Gastrocnemius medialis (tissue), 4 donors: Measurements from ENCODE around the gene ZNF652. TPM values are rescaled to one million over a fixed set of nuclear protein-coding genes. Genes with fewer than 3 reads are reported as not detected.

Source experiments
- ATAC-seq, 2 donors: fragments of 150-250 bp; one replicate each; pipeline ENCODE4 v1.9.1; 2016
- DNase-seq, 2 donors: peaks; one replicate each; pipeline ENCODE4 v3.0.0-alpha.2; 2019
- H3K27ac ChIP-seq, 4 donors: fragments of 200-600 bp; sonication (generic); 1 replicate in 1 of 4; 2 replicates in 3 of 4; pipeline ENCODE4 v1.5.1; 2016 to 2018; ENCODE audit warnings: mild to moderate bottlenecking in 2 of 4, moderate library complexity in 1 of 4
- H3K27me3 ChIP-seq, 3 donors: fragments of 200-600 bp; sonication (generic) in 2 of 3; 1 replicate in 1 of 3; 2 replicates in 2 of 3; pipeline versions ENCODE4 v1.5.1 to v1.6.0; 2016 to 2019; ENCODE audit warnings: mild to moderate bottlenecking in 1 of 3, moderate library complexity in 1 of 3
- H3K36me3 ChIP-seq, 2 donors: fragments of 200-600 bp; sonication (generic) in 1 of 2; one replicate each; pipeline ENCODE4 v1.5.1; 2017 to 2018
- H3K4me1 ChIP-seq, 2 donors: fragments of 200-600 bp; sonication (generic) in 1 of 2; one replicate each; pipeline ENCODE4 v1.5.1; 2016 to 2017; ENCODE audit warnings: mild to moderate bottlenecking in 2 of 2
- H3K4me3 ChIP-seq, 4 donors: fragments of 200-600 bp; sonication (generic) in 3 of 4; 1 replicate in 1 of 4; 2 replicates in 3 of 4; pipeline ENCODE4 v1.5.1; 2016 to 2019; ENCODE audit warnings: mild to moderate bottlenecking in 2 of 4
- H3K9me3 ChIP-seq, 3 donors: fragments of 200-600 bp; sonication (generic) in 2 of 3; 1 replicate in 1 of 3; 2 replicates in 2 of 3; pipeline ENCODE4 v1.5.1; 2016 to 2019
- POLR2A ChIP-seq, 2 donors: fragments of 450-650 bp; IDR thresholded peaks; one replicate each; pipeline ENCODE4 v1.6.1; 2017; ENCODE audit warnings: antibody characterized with exemption in 2 of 2, mild to moderate bottlenecking in 2 of 2, moderate library complexity in 2 of 2
- in situ Hi-C, 4 donors: fragments of 200-750 bp; cut with MboI; loops; one replicate each; pipeline versions ENCODE4 v1.15.0 to v1.8.0; 2017; ENCODE audit warnings: low sequenced_read_pairs in 4 of 4
- intact Hi-C: fragments of 100-400 bp; cut with DNase I; formaldehyde crosslinking; loops from one replicate; pipeline ENCODE4 v1.15.1; 2023; ENCODE audit warnings: low total_unique reads
- total RNA-seq, 4 donors: library from RNA; depleted of rRNA; stranded (reverse); fragments of >200 nt; gene quantifications; one replicate each; pipeline versions ENCODE4 v1.1.0 to v1.2.3, GENCODE V29; 2016
- TF ChIP-seq, protein P1 (sequence below), 5 experiments: fragments of 450-650 bp in 3 of 5; fragments of 200-600 bp in 2 of 5; sonication (generic) in 2 of 5; IDR thresholded peaks in 4 of 5; conservative IDR thresholded peaks in 1 of 5; 1 replicate in 4 of 5; 2 replicates in 1 of 5; pipeline ENCODE4 v1.5.1; 2016 to 2019; ENCODE audit warnings: antibody characterized with exemption in 5 of 5, mild to moderate bottlenecking in 3 of 5, moderate library complexity in 3 of 5

Gene ZNF652
- total RNA-seq, 4 donors from 2014 or later = 32.8 to 49.6 (median 41.1) TPM

- H3K27me3 ChIP-seq = no peaks in the 10 kb centered on the region
- ATAC-seq (no peak), DNase-seq (no peak)
- H3K36me3 ChIP-seq = peaks cover 3 to 90% of the 10 kb centered on the region in 2 donors
- in situ Hi-C loops (loop anchor here in 2 of 4 donors (10.0 to 25.0 kb wide), 3 partner anchors 219 to 306 kb away; partner anchors contain the start of gene SLC35B1 (in 1 of the 2)), intact Hi-C loops (no loop called here)
- no peak for TF ChIP-seq POLR2A (IDR thresholded peaks at IDR 0.05)
- TF ChIP-seq, protein P1, sequence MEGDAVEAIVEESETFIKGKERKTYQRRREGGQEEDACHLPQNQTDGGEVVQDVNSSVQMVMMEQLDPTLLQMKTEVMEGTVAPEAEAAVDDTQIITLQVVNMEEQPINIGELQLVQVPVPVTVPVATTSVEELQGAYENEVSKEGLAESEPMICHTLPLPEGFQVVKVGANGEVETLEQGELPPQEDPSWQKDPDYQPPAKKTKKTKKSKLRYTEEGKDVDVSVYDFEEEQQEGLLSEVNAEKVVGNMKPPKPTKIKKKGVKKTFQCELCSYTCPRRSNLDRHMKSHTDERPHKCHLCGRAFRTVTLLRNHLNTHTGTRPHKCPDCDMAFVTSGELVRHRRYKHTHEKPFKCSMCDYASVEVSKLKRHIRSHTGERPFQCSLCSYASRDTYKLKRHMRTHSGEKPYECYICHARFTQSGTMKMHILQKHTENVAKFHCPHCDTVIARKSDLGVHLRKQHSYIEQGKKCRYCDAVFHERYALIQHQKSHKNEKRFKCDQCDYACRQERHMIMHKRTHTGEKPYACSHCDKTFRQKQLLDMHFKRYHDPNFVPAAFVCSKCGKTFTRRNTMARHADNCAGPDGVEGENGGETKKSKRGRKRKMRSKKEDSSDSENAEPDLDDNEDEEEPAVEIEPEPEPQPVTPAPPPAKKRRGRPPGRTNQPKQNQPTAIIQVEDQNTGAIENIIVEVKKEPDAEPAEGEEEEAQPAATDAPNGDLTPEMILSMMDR (IDR thresholded peaks at IDR 0.05 in 4 of 5, conservative IDR thresholded peaks at IDR 0.05 in 1 of 5) = no peak
- no peaks in the 10 kb centered on the region for H3K9me3 ChIP-seq
- H3K27ac ChIP-seq = no peak overlapping the region
- no peak overlapping the region for H3K4me3 ChIP-seq
- H3K4me1 ChIP-seq = no peaks in the 10 kb centered on the region
Measured at GRCh38 chr17:49406421-49407061, 44.5 kb upstream of the ZNF652 start.

- in situ Hi-C loops = loop anchor here in 2 of 4 donors (10.0 to 25.0 kb wide), 3 partner anchors 218 to 307 kb away; partner anchors contain the start of gene SLC35B1 (in 1 of the 2)
- ATAC-seq (no peak), DNase-seq (no peak)
- intact Hi-C loops = no loop called here
- no peaks in the 10 kb centered on the region for H3K27me3 ChIP-seq
- H3K9me3 ChIP-seq = no peaks in the 10 kb centered on the region
- H3K4me1 ChIP-seq = no peaks in the 10 kb centered on the region
- no peak overlapping the region for H3K27ac ChIP-seq
- H3K36me3 ChIP-seq = peaks cover 3 to 75% of the 10 kb centered on the region in 2 donors
- TF ChIP-seq, protein P1 (IDR thresholded peaks at IDR 0.05 in 4 of 5, conservative IDR thresholded peaks at IDR 0.05 in 1 of 5) = no peak
- no peak for TF ChIP-seq POLR2A (IDR thresholded peaks at IDR 0.05)
- H3K4me3 ChIP-seq = no peak overlapping the region
Measured at GRCh38 chr17:49404906-49405305, 42.9 kb upstream of the ZNF652 start.

- DNase-seq (no peak), ATAC-seq (no peak)
- Histone ChIP-seq H3K9me3 (no peaks in the 10 kb centered on the region), H3K27me3 (no peaks in the 10 kb centered on the region), H3K4me1 (no peaks in the 10 kb centered on the region), H3K27ac (no peak overlapping the region), H3K36me3 (peaks cover 3 to 70% of the 10 kb centered on the region in 2 donors), H3K4me3 (no peak overlapping the region)
- in situ Hi-C loops = loop anchor here in 2 of 4 donors (10.0 to 25.0 kb wide), 3 partner anchors 217 to 308 kb away; partner anchors contain the start of gene SLC35B1 (in 1 of the 2)
- intact Hi-C loops = no loop called here
- TF ChIP-seq POLR2A (IDR thresholded peaks at IDR 0.05) = no peak
- TF ChIP-seq, protein P1 (IDR thresholded peaks at IDR 0.05 in 4 of 5, conservative IDR thresholded peaks at IDR 0.05 in 1 of 5) = no peak
Measured at GRCh38 chr17:49404361-49404760, 42.3 kb upstream of the ZNF652 start.

- no peaks in the 10 kb centered on the region for H3K27me3 ChIP-seq
- H3K27ac ChIP-seq = no peak overlapping the region
- in situ Hi-C loops = loop anchor here in 2 of 4 donors (10.0 to 25.0 kb wide), 3 partner anchors 216 to 309 kb away; partner anchors contain the start of gene SLC35B1 (in 1 of the 2)
- no peaks in the 10 kb centered on the region for H3K4me1 ChIP-seq
- intact Hi-C loops = no loop called here
- TF ChIP-seq, protein P1 (IDR thresholded peaks at IDR 0.05 in 4 of 5, conservative IDR thresholded peaks at IDR 0.05 in 1 of 5) = no peak
- no peak for TF ChIP-seq POLR2A (IDR thresholded peaks at IDR 0.05)
- ATAC-seq (no peak), DNase-seq (no peak)
- no peaks in the 10 kb centered on the region for H3K9me3 ChIP-seq
- no peak overlapping the region for H3K4me3 ChIP-seq
- peaks cover under 1 to 63% of the 10 kb centered on the region in 2 donors for H3K36me3 ChIP-seq
Measured at GRCh38 chr17:49403514-49404289, 41.7 kb upstream of the ZNF652 start.
